Natural killer cell (primary cell): ENCODE data around the gene PERCC1. TPM values are rescaled to one million over a fixed set of nuclear protein-coding genes. Genes with fewer than 3 reads are reported as not detected.

Experiments used
- ATAC-seq, 3 donors: fragments of 150-1000 bp in 2 of 3; fragments of 200-7000 bp in 1 of 3; cut with Tn5 transposase; 1 replicate in 1 of 3; 2 replicates in 2 of 3; pipeline ENCODE4 v1.10.0; 2021; ENCODE audit warnings: mild to moderate bottlenecking in 2 of 3, moderate library complexity in 2 of 3
- DNase-seq, 2 donors: peaks; one replicate each; pipeline versions ENCODE4 v3.0.0 to v3.0.0-alpha.2; 2013 to 2021; ENCODE audit warnings: mixed read lengths in 1 of 2
- H3K27ac ChIP-seq: one replicate; pipeline ENCODE4 v1.5.1; 2013; ENCODE audit warnings: mild to moderate bottlenecking, low read length
- H3K27me3 ChIP-seq: one replicate; pipeline ENCODE4 v1.6.1; 2013; ENCODE audit warnings: low read length; ENCODE audit not compliant: control insufficient read depth, insufficient read depth
- H3K36me3 ChIP-seq: one replicate; pipeline ENCODE4 v1.6.1; 2013; ENCODE audit warnings: low read length; ENCODE audit not compliant: control insufficient read depth, insufficient read depth
- H3K4me1 ChIP-seq: one replicate; pipeline ENCODE4 v1.6.1; 2013; ENCODE audit warnings: low read length; ENCODE audit not compliant: control insufficient read depth, insufficient read depth
- H3K4me3 ChIP-seq: one replicate; pipeline ENCODE4 v1.5.1; 2013; ENCODE audit warnings: low read length
- H3K9me3 ChIP-seq: one replicate; pipeline ENCODE4 v1.6.1; 2013; ENCODE audit warnings: low read length; ENCODE audit not compliant: control insufficient read depth, insufficient read depth
- H3K27ac Mint-ChIP-seq, 2 donors: one replicate each; pipeline ENCODE4 v1.8.0; 2022; ENCODE audit warnings: mild to moderate bottlenecking in 2 of 2, mixed read lengths in 2 of 2, moderate library complexity in 1 of 2
- H3K27me3 Mint-ChIP-seq, 2 donors: one replicate each; pipeline ENCODE4 v1.8.0; 2022; ENCODE audit warnings: low read depth in 2 of 2, mixed read lengths in 2 of 2
- H3K36me3 Mint-ChIP-seq: one replicate; pipeline ENCODE4 v1.8.0; 2022; ENCODE audit warnings: mixed read lengths
- H3K4me1 Mint-ChIP-seq, 2 donors: one replicate each; pipeline ENCODE4 v1.8.0; 2022; ENCODE audit warnings: mixed read lengths in 2 of 2
- H3K4me3 Mint-ChIP-seq: one replicate; pipeline ENCODE4 v1.8.0; 2022; ENCODE audit warnings: mild to moderate bottlenecking, moderate library complexity, mixed read lengths
- H3K9me3 Mint-ChIP-seq, 2 donors: one replicate each; pipeline ENCODE4 v1.8.0; 2022; ENCODE audit warnings: mixed read lengths in 2 of 2
- WGBS: methylation state at CpG from one replicate; pipeline ENCODE4 v1.1.7; 2013; ENCODE audit warnings: missing lambda C conversion rate; ENCODE audit not compliant: insufficient coverage; 5-methylcytosine and 5-hydroxymethylcytosine counted together
- intact Hi-C: fragments of 100-400 bp; cut with micrococcal nuclease; formaldehyde crosslinking; loops from one replicate; pipeline ENCODE4 v1.14.2; 2022
- total RNA-seq, 4 donors: library from RNA; stranded (reverse); fragments of 120-200 nt in 1 of 4; gene quantifications; one replicate each; pipeline versions ENCODE4 v1.2.3 to v1.2.4, GENCODE V29; 2013 to 2022
- TF ChIP-seq, protein P1 (sequence below): fragments of 200-600 bp; IDR thresholded peaks from one replicate; pipeline ENCODE4 v1.8.0; 2022; ENCODE audit warnings: antibody characterized with exemption

The PERCC1 gene
- total RNA-seq, 3 donors from 2014 or later (not counting 1 experiment from before 2014, with no cell fraction given) = 0.68 to 0.96 (median 0.83) TPM

DNA sequence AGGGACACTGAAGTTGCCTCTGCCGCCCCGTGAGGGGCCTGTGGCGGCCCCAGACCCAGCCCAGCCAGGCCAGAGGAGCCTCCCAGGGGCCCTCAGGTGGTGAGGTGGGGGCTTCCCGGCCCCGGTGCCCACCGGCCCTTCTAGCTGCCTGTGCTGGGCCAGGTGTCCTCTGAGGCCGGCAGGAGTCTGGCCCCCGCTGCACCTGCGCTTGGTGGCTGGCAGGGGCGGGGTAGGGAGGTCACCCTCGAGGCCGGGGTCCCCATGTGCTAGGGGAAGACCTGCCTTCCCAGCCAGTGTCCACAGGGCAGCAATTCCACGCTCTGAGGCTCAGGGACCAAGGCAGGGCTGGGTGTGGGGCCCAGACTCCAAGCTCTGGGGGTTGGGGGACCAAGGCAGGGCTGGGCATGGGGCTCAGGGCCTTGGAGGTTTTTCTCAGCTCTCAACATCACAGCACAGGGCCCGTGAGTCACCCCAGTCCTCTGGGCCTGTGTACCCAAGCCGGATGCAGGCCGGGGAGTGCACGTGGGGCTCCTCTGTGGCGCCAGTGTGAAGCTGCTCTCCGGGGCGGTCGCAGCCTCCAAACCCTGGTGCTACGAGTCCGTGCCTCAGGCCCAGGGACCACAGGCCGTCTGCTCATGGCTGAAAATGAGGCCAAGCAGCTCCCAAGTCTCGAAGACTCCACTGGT lies 14.8 kb downstream of the PERCC1 start:
- H3K9me3 ChIP-seq = no peaks in the 10 kb centered on the region
- H3K36me3 ChIP-seq = peaks cover 26% of the 10 kb centered on the region
- DNase-seq = no peak
- H3K9me3 Mint-ChIP-seq = no peaks in the 10 kb centered on the region
- WGBS = 87% methylated on average over 25 of the region's 25 CpGs
- no peak overlapping the region for H3K4me3 ChIP-seq
- intact Hi-C loops = no loop called here
- ATAC-seq = peak in 1 of 3 donors; percentile 80
- H3K4me1 ChIP-seq = peaks cover 11% of the 10 kb centered on the region
- H3K4me1 Mint-ChIP-seq = peaks cover 0 to 20% of the 10 kb centered on the region in 2 donors
- no peaks in the 10 kb centered on the region for H3K27me3 ChIP-seq
- no peaks in the 10 kb centered on the region for H3K36me3 Mint-ChIP-seq
- peak overlapping the region in 1 of 2 donors; percentile 72 for H3K27ac Mint-ChIP-seq
- H3K4me3 Mint-ChIP-seq = no peak overlapping the region
- no peaks in the 10 kb centered on the region for H3K27me3 Mint-ChIP-seq
- TF ChIP-seq, protein P1, sequence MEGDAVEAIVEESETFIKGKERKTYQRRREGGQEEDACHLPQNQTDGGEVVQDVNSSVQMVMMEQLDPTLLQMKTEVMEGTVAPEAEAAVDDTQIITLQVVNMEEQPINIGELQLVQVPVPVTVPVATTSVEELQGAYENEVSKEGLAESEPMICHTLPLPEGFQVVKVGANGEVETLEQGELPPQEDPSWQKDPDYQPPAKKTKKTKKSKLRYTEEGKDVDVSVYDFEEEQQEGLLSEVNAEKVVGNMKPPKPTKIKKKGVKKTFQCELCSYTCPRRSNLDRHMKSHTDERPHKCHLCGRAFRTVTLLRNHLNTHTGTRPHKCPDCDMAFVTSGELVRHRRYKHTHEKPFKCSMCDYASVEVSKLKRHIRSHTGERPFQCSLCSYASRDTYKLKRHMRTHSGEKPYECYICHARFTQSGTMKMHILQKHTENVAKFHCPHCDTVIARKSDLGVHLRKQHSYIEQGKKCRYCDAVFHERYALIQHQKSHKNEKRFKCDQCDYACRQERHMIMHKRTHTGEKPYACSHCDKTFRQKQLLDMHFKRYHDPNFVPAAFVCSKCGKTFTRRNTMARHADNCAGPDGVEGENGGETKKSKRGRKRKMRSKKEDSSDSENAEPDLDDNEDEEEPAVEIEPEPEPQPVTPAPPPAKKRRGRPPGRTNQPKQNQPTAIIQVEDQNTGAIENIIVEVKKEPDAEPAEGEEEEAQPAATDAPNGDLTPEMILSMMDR = no peak
- H3K27ac ChIP-seq = peak overlapping the region; percentile 68

DNA sequence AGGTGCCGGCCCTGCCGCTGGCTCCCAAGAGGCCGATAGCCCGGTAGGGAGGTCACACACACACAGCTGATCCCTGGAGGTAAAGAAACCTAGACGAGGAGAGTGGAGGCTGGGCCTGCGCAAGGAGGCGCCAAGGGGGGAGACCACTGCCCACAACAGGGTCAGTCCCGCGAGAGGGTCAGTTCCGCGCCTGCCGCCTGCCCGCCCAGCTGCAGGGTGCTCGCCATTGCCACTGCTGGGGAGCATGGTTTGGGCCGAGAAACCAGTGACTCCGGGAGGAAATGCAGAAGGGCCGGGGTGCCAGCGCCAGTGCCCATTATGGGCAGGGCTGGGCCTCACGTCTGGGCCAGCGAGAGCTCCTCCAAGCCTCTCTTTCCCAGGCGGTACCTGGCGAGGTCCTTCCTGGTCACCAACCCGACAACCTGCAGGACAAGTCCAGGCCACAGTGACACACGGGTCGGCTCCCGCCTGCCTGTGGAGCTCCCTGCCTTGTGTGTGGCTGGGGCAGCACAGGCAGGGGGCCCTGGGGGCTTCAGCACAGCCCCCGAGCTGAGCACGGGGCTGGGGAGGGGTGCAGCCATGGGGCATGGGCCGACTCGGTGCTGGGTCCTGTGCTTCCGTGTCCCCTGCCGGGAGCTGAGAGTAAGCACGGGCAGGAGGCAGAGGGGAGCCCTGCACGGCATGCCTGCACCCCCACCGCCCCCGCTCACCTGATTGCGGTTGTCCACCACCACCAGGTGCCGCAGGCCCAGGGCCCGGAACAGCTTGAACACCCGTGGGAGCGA lies 15.6 kb downstream of the PERCC1 start:
- Histone ChIP-seq H3K27ac (no peak overlapping the region), H3K9me3 (no peaks in the 10 kb centered on the region), H3K4me3 (no peak overlapping the region), H3K27me3 (no peaks in the 10 kb centered on the region), H3K4me1 (peaks cover 11% of the 10 kb centered on the region), H3K36me3 (peaks cover 28% of the 10 kb centered on the region)
- no peaks in the 10 kb centered on the region for H3K27me3 Mint-ChIP-seq
- DNase-seq = no peak
- H3K4me3 Mint-ChIP-seq = no peak overlapping the region
- TF ChIP-seq, protein P1 = no peak
- 96% methylated on average over 41 of the region's 41 CpGs for WGBS
- intact Hi-C loops = no loop called here
- ATAC-seq = no peak
- peak overlapping the region in 1 of 2 donors; percentile 72 for H3K27ac Mint-ChIP-seq
- no peaks in the 10 kb centered on the region for H3K9me3 Mint-ChIP-seq
- H3K4me1 Mint-ChIP-seq = peaks cover 0 to 20% of the 10 kb centered on the region in 2 donors
- H3K36me3 Mint-ChIP-seq = no peaks in the 10 kb centered on the region

DNA sequence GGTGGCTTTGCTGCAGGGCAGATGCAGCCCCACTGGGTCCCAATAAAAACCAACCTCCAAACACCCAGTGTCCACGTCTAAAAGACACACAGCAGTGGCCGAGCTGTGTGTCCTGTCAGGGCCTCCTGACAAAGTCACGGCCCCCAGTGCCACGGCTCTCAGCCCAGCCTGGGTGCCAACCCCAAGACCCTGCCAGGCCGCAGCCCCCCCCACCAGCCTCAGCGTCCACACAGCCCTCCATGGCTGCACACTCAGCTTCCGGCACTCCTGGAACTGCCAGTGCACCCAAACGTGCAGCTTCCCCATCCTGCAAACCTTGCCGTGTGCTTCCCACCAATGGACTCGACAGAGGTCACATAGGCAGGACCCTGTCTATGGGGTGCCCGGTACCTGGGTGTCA lies 17.1 kb downstream of the PERCC1 start:
- Mint-ChIP-seq H3K4me1 (peaks cover 0 to 20% of the 10 kb centered on the region in 2 donors), H3K4me3 (no peak overlapping the region), H3K27ac (peak overlapping the region in 1 of 2 donors; percentile 24), H3K9me3 (no peaks in the 10 kb centered on the region), H3K27me3 (no peaks in the 10 kb centered on the region), H3K36me3 (no peaks in the 10 kb centered on the region)
- ATAC-seq (no peak), DNase-seq (no peak)
- TF ChIP-seq, protein P1 = no peak
- Histone ChIP-seq H3K4me3 (no peak overlapping the region), H3K27me3 (no peaks in the 10 kb centered on the region), H3K36me3 (peaks cover 28% of the 10 kb centered on the region), H3K4me1 (peaks cover 11% of the 10 kb centered on the region), H3K9me3 (no peaks in the 10 kb centered on the region), H3K27ac (no peak overlapping the region)
- intact Hi-C loops = no loop called here
- WGBS = 97% methylated on average over 11 of the region's 11 CpGs
